Smooth muscle cell (in vitro differentiated cells): ENCODE results near the gene ATP2A3. TPM values are rescaled to one million over a fixed set of nuclear protein-coding genes. Genes with fewer than 3 reads are reported as not detected.
A peak's percentile ranks its signal among the peaks of the same experiment; 100 is the strongest.

Experiments used
- DNase-seq: peaks from one replicate; lab custom pipeline; 2025; ENCODE audit not compliant: unreplicated experiment; lab: John Stamatoyannopoulos, UW
- H2AFZ ChIP-seq: fragments of 200-600 bp; sonication (generic); 2 replicates; pipeline ENCODE4 v1.6.0; 2016; ENCODE audit warnings: antibody characterized with exemption, low read depth, mild to moderate bottlenecking
- H3F3A ChIP-seq: fragments of 200-600 bp; sonication (generic); 2 replicates; pipeline ENCODE4 v1.6.0; 2017; ENCODE audit warnings: antibody characterized with exemption, low read depth
- H3K27ac ChIP-seq: fragments of 200-600 bp; sonication (generic); 2 replicates; pipeline ENCODE4 v1.5.1; 2016; ENCODE audit warnings: low read depth, mild to moderate bottlenecking
- H3K27me3 ChIP-seq: fragments of 200-600 bp; sonication (generic); 2 replicates; pipeline ENCODE4 v1.6.1; 2016; ENCODE audit warnings: low read depth, mild to moderate bottlenecking
- H3K36me3 ChIP-seq: fragments of 200-600 bp; sonication (generic); 2 replicates; pipeline ENCODE4 v1.5.1; 2016; ENCODE audit warnings: low read depth
- H3K4me1 ChIP-seq: fragments of 200-600 bp; sonication (generic); 2 replicates; pipeline ENCODE4 v1.5.1; 2016; ENCODE audit warnings: low read depth
- H3K4me2 ChIP-seq: fragments of 200-600 bp; sonication (generic); 2 replicates; pipeline ENCODE4 v1.6.0; 2016; ENCODE audit warnings: mild to moderate bottlenecking
- H3K4me3 ChIP-seq: fragments of 200-600 bp; sonication (generic); 2 replicates; pipeline ENCODE4 v1.5.1; 2016; ENCODE audit warnings: mild to moderate bottlenecking
- H3K79me2 ChIP-seq: fragments of 200-600 bp; sonication (generic); 2 replicates; pipeline ENCODE4 v1.6.0; 2016; ENCODE audit warnings: low read depth, mild to moderate bottlenecking
- H3K9ac ChIP-seq: fragments of 200-600 bp; sonication (generic); 2 replicates; pipeline ENCODE4 v1.6.0; 2016; ENCODE audit warnings: low read depth
- H3K9me3 ChIP-seq: fragments of 200-600 bp; sonication (generic); replicated peaks from 2 replicates; pipeline ENCODE4 v1.5.1; 2016; ENCODE audit warnings: low read depth
- H4K20me1 ChIP-seq: fragments of 200-600 bp; sonication (generic); 2 replicates; pipeline ENCODE4 v1.6.0; 2016; ENCODE audit warnings: low read depth
- CTCF ChIP-seq: fragments of 200-600 bp; sonication (generic); IDR thresholded peaks from 2 replicates; pipeline ENCODE4 v1.5.1; 2017; ENCODE audit warnings: borderline replicate concordance, mild to moderate bottlenecking, antibody characterized with exemption; ENCODE audit not compliant: insufficient read depth, poor library complexity, severe bottlenecking
- WGBS: methylation state at CpG from one replicate; pipeline ENCODE4 v1.1.7; 2016; ENCODE audit warnings: low lambda C conversion rate; 5-methylcytosine and 5-hydroxymethylcytosine counted together
- polyA plus RNA-seq: library from polyadenylated mRNA; unstranded; fragments of >200 nt; fragmentation: Nextera tagmentation; extraction: Ambion mirVana; gene quantifications from 2 replicates; pipeline ENCODE4 v1.2.1, GENCODE V29; 2016
- total RNA-seq: library from RNA; depleted of rRNA; stranded (reverse); fragments of >200 nt; gene quantifications from 2 replicates; pipeline ENCODE4 v1.2.3, GENCODE V29; 2014

Gene ATP2A3
- total and polyA plus RNA-seq, 2 experiments from 2014 or later, result 4.2 to 7.8 TPM

GRCh38 chr17:4004517-4005295 lies 40.5 kb upstream of the ATP2A3 start:
- H4K20me1 ChIP-seq, result no peaks in the 10 kb centered on the region
- no peaks in the 10 kb centered on the region for H3K27me3 ChIP-seq
- H3K4me2 ChIP-seq, result no peak overlapping the region
- peaks cover 6% of the 10 kb centered on the region for H3F3A ChIP-seq
- no peak overlapping the region for H3K9ac ChIP-seq
- no peak overlapping the region for H3K4me3 ChIP-seq
- H3K79me2 ChIP-seq, result no peaks in the 10 kb centered on the region
- H3K27ac ChIP-seq, result peak overlapping the region; percentile 86
- TF ChIP-seq CTCF, result peak; percentile 96
- no peaks in the 10 kb centered on the region for H3K9me3 ChIP-seq
- no peaks in the 10 kb centered on the region for H3K4me1 ChIP-seq
- no peak overlapping the region for H2AFZ ChIP-seq
- WGBS, result 32% methylated on average over 43 of the region's 44 CpGs
- no peaks in the 10 kb centered on the region for H3K36me3 ChIP-seq
- DNase-seq, result peak; percentile 17

GRCh38 chr17:4003501-4004421 lies 39.5 kb upstream of the ATP2A3 start:
- Histone ChIP-seq H3F3A (peaks cover 6% of the 10 kb centered on the region), H4K20me1 (no peaks in the 10 kb centered on the region), H3K4me2 (no peak overlapping the region), H3K4me3 (no peak overlapping the region), H3K4me1 (no peaks in the 10 kb centered on the region), H3K9ac (peak overlapping the region; percentile 57), H3K9me3 (no peaks in the 10 kb centered on the region), H3K79me2 (no peaks in the 10 kb centered on the region), H3K27ac (peak overlapping the region; percentile 86), H3K36me3 (no peaks in the 10 kb centered on the region), H3K27me3 (no peaks in the 10 kb centered on the region), H2AFZ (no peak overlapping the region)
- WGBS, result 80% methylated on average over 43 of the region's 46 CpGs
- TF ChIP-seq CTCF, result no peak
- DNase-seq, result no peak

GRCh38 chr17:4003131-4003500 lies 38.9 kb upstream of the ATP2A3 start:
- Histone ChIP-seq H3K4me2 (no peak overlapping the region), H3K27ac (peak overlapping the region; percentile 86), H3K27me3 (no peaks in the 10 kb centered on the region), H3K9ac (peak overlapping the region; percentile 57), H3K79me2 (no peaks in the 10 kb centered on the region), H3K4me1 (no peaks in the 10 kb centered on the region), H3K36me3 (no peaks in the 10 kb centered on the region), H2AFZ (no peak overlapping the region), H3K4me3 (no peak overlapping the region), H3K9me3 (no peaks in the 10 kb centered on the region), H3F3A (peaks cover 6% of the 10 kb centered on the region), H4K20me1 (no peaks in the 10 kb centered on the region)
- no peak for DNase-seq
- no peak for TF ChIP-seq CTCF
- WGBS, result 94% methylated on average over 21 of the region's 21 CpGs
